ENCODE measurements around the gene NPRL2.

The NPRL2 gene

DNA sequence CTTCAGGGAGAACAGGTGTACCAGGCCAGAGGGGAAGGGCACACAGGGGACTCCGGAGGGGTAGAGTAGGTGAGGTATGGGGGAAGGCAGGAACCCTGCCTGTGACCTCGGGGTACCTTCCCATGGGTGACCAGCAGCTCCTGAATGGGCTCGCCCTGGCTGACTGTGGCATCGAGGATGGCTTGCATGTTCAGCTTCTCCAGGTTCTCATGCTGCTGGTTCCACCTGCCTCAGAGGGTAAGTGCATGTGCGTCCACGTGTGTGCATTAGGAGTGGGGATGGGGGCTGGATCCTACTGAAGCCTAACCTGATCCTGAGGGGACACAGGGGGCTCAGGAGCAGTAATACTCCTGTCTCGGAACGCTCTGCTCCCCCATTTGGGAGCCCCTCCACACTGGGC, 5.6 kb downstream of the NPRL2 start:
- Histone ChIP-seq H3K4me3 (ENCODE audit: low read length) (peak overlapping the region; percentile 56), H3K27ac (ENCODE audit: low read depth, low read length) (no peak overlapping the region), H3K4me1 (ENCODE audit: insufficient read depth, low read length) (0 out of 2 replicates have a peak, but pooled peaks cover 2% of the 10 kb centered on the region), H3K9ac (ENCODE audit: low read depth, low read length) (no peak overlapping the region), H3K27me3 (ENCODE audit: insufficient read depth, low read length) (peaks cover 53% of the 10 kb centered on the region), H3K36me3 (ENCODE audit: insufficient read depth, low read length) (peaks cover 7% of the 10 kb centered on the region), H3K9me3 (ENCODE audit: insufficient read depth, low read depth, low read length) (no peaks in the 10 kb centered on the region)
- 61% methylated on average over 8 of the region's 8 CpGs for WGBS

DNA sequence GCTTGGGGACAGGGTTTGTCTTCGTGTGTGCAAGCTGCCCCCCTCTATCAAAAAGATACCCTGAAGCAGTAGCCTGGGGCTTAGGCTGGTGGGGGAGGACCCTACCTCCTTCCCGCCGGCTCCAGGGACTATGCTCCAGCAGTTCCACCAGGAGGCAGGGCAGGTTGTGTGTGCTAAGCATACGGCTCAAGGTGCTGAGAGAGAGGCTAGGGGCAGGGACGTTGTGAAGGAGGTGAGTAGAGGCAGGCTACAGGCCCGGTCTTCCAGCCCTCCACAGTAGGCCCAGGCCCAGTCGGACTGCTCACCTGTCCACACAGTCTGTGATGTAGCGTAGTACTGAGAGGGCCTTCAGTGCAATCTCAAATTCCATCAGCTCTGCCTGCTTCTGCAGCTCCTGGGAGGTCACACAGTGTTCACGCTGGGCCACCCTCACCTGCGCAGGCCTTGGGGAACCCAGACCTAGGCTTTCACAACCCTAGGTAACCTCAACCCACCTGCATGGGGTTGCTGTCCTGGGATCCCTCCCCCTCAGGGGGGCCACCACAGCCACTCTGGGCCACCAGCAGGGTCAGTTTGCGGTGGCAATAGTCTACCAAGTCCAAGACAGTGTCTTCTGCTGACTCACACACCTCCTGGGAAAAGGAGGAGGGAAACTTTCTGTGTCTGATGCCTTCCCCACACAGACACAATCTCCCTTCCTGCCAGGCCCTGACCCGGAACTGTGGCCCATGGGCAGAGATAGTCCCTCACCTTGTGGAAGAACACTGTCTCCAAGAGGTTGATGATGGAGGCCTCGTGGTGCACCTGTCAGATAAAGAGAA, 7.6 kb downstream of the NPRL2 start:
- no peak overlapping the region for H3K4me3 ChIP-seq (ENCODE audit: low read length)
- no peak overlapping the region for H3K27ac ChIP-seq (ENCODE audit: low read depth, low read length)
- 0 out of 2 replicates have a peak, but pooled peaks cover 6% of the 10 kb centered on the region for H3K4me1 ChIP-seq (ENCODE audit: insufficient read depth, low read length)
- H3K9ac ChIP-seq (ENCODE audit: low read depth, low read length), result no peak overlapping the region
- no peaks in the 10 kb centered on the region for H3K9me3 ChIP-seq (ENCODE audit: insufficient read depth, low read depth, low read length)
- WGBS, result 67% methylated on average over 13 of the region's 13 CpGs
- no peaks in the 10 kb centered on the region for H3K36me3 ChIP-seq (ENCODE audit: insufficient read depth, low read length)
- H3K27me3 ChIP-seq (ENCODE audit: insufficient read depth, low read length), result peaks cover 72% of the 10 kb centered on the region

DNA sequence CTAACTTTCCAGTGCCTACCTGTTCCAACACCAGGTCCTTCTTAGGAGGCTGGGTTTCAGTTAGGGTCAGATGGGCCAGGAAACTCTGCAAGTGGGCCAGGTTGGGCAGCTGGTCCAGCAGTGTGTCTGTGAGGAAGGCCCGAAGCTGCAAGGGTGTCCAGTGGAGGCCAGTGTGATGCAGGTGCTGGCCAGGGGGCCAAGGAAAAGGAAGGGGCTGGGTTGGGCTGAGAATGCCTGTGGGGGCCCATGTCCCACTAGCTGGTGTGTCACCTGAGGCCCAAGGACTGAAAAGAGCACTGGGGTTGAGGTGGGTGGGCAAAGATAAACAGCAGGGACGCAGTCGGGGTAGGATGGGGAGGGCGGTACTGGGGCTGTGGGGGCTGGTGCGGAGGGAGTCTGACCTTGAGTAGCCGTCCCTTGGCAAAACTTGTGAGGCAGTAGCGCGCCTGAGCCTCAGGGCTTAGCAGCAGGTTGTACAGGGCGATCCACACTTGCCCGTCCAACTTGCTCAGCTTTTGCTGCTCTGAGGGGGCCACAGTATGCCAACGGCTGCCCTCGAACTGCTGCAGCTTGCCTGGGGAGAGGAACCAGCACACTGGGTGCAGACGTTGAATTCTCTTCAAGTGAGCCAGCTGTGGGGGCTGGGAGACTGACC, 8.5 kb downstream of the NPRL2 start:
- Histone ChIP-seq H3K27me3 (ENCODE audit: insufficient read depth, low read length) (peaks cover 73% of the 10 kb centered on the region), H3K4me1 (ENCODE audit: insufficient read depth, low read length) (0 out of 2 replicates have a peak, but pooled peaks cover 6% of the 10 kb centered on the region)

DNA sequence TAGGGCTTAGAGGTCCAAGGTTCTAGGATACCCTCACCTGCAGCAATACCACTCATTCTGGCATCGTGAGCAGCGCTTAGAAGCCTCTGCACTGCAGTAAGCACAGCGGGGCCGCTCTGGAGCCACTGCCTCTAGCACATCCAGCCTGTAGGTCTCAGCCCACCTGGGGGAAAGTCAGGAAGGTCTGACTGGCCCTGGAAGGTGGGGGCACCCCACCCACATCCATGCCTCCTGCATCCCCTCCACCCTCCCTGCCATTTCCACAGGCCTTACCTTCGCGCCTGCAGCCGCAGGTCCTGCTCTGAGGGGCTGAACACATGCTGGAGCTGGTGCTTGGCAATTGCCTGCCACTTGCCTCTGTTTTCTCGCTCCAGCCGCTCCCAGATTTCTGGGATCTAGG, 9.0 kb downstream of the NPRL2 start:
- no peaks in the 10 kb centered on the region for H3K36me3 ChIP-seq (ENCODE audit: insufficient read depth, low read length)
- H3K9me3 ChIP-seq (ENCODE audit: insufficient read depth, low read depth, low read length), result no peaks in the 10 kb centered on the region
- H3K9ac ChIP-seq (ENCODE audit: low read depth, low read length), result no peak overlapping the region
- H3K27me3 ChIP-seq (ENCODE audit: insufficient read depth, low read length), result peaks cover 72% of the 10 kb centered on the region
- no peak overlapping the region for H3K27ac ChIP-seq (ENCODE audit: low read depth, low read length)
- WGBS, result 90% methylated on average over 9 of the region's 9 CpGs
- 0 out of 2 replicates have a peak, but pooled peaks cover 6% of the 10 kb centered on the region for H3K4me1 ChIP-seq (ENCODE audit: insufficient read depth, low read length)
- H3K4me3 ChIP-seq (ENCODE audit: low read length), result no peak overlapping the region

More for the DNA sequence above, 8.5 kb downstream of the NPRL2 start:
- no peak overlapping the region for H3K9ac ChIP-seq (ENCODE audit: low read depth, low read length)
- no peak overlapping the region for H3K27ac ChIP-seq (ENCODE audit: low read depth, low read length)
- no peaks in the 10 kb centered on the region for H3K36me3 ChIP-seq (ENCODE audit: insufficient read depth, low read length)
- no peak overlapping the region for H3K4me3 ChIP-seq (ENCODE audit: low read length)
- 92% methylated on average over 13 of the region's 13 CpGs for WGBS
- no peaks in the 10 kb centered on the region for H3K9me3 ChIP-seq (ENCODE audit: insufficient read depth, low read depth, low read length)

DNA sequence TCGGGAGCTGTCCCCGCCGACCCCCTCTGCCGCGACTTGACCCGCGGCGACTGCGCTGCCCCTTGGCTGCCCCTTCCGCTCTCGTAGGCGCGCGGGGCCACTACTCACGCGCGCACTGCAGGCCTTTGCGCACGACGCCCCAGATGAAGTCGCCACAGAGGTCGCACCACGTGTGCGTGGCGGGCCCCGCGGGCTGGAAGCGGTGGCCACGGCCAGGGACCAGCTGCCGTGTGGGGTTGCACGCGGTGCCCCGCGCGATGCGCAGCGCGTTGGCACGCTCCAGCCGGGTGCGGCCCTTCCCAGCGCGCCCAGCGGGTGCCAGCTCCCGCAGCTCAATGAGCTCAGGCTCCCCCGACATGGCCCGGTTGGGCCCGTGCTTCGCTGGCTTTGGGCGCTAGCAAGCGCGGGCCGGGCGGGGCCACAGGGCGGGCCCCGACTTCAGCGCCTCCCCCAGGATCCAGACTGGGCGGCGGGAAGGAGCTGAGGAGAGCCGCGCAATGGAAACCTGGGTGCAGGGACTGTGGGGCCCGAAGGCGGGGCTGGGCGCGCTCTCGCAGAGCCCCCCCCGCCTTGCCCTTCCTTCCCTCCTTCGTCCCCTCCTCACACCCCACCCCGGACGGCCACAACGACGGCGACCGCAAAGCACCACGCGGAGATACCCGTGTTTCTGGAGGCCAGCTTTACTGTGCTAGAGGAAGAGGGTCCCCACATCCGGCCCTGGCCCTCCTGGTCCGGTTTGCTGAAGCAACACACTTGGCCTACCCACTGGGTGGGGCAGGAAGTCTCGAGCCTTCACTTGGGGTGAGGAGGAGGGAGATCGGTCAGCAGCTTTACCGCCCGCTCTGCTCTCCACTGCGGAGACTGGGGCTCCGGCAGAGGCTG, 9.9 kb downstream of the NPRL2 start, which contains the start of gene RASSF1:
RASSF1 (minus strand) TSS at position 389 of the 882 bp plus-strand sequence; CDS start at position 358, 31 bp downstream.
- Histone ChIP-seq H3K27ac (ENCODE audit: low read depth, low read length) (no peak within 1 kb of the TSS), H3K4me3 (ENCODE audit: low read length) (peak within 1 kb of the TSS; percentile 57), H3K9me3 (ENCODE audit: insufficient read depth, low read depth, low read length) (no peaks in the 10 kb centered on the region), H3K36me3 (ENCODE audit: insufficient read depth, low read length) (no peaks in the 10 kb centered on the region), H3K4me1 (ENCODE audit: insufficient read depth, low read length) (0 out of 2 replicates have a peak, but pooled peaks cover 12% of the 10 kb centered on the region), H3K27me3 (ENCODE audit: insufficient read depth, low read length) (peaks cover 64% of the 10 kb centered on the region), H3K9ac (ENCODE audit: low read depth, low read length) (peak within 1 kb of the TSS; percentile 39; the same call in 1 of the 2 replicates)
- 8% methylated on average over 85 of the region's 85 CpGs for WGBS

DNA sequence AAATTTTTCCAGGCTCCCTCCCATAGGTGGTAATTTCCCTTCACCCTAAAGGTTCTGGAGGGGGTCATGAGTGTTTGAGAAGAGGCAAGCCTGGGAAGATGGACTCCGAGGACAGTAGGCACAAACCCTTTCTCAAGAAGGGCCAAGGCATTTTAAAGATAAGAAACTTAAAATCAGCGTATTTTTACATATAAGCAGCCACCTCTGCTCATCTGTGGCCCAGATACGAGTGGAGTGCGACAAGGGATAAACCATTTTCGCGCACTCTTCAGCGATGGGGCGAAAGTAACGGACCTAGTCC, 10.5 kb downstream of the NPRL2 start:
- no peaks in the 10 kb centered on the region for H3K9me3 ChIP-seq (ENCODE audit: insufficient read depth, low read depth, low read length)
- H3K36me3 ChIP-seq (ENCODE audit: insufficient read depth, low read length), result no peaks in the 10 kb centered on the region
- no peak overlapping the region; the same call in 1 of the 2 replicates for H3K9ac ChIP-seq (ENCODE audit: low read depth, low read length)
- H3K4me1 ChIP-seq (ENCODE audit: insufficient read depth, low read length), result 0 out of 2 replicates have a peak, but pooled peaks cover 12% of the 10 kb centered on the region
- 26% methylated on average over 9 of the region's 9 CpGs for WGBS
- peaks cover 59% of the 10 kb centered on the region for H3K27me3 ChIP-seq (ENCODE audit: insufficient read depth, low read length)
- H3K4me3 ChIP-seq (ENCODE audit: low read length), result peak overlapping the region; percentile 57
- no peak overlapping the region for H3K27ac ChIP-seq (ENCODE audit: low read depth, low read length)

DNA sequence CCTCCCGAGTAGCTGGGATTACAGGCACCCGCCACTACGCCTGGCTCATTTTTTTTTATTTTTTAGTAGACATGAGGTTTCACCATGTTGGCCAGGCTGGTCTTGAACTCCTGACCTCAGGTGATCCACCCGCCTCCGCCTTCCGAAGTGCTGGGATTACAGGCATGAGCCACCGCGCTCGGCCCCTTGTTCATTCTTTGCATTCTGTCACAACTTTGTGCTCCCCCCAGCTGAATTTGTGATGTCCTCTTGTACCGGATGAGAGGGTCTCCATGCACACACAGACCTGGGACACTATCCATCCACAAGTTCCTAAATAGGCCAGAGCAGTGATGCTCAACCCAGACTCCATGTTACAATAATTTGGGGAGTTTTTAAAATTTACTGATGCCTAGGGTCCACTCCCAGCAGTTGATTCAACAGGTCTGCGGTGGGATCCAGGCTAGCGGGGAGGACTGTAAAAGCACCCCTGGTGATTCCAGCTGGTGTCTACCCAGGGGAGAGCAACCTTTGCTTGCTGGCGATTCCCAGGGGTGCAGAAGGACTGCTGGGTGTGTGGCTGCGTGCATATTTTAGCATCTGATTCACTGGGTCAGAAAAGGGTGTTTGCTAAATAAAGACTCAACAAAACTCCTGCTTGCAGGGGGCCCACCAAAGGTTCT, 11.0 kb downstream of the NPRL2 start:
- Histone ChIP-seq H3K4me3 (ENCODE audit: low read length) (peak overlapping the region; percentile 57), H3K9me3 (ENCODE audit: insufficient read depth, low read depth, low read length) (no peaks in the 10 kb centered on the region), H3K27ac (ENCODE audit: low read depth, low read length) (no peak overlapping the region), H3K4me1 (ENCODE audit: insufficient read depth, low read length) (0 out of 2 replicates have a peak, but pooled peaks cover 12% of the 10 kb centered on the region), H3K27me3 (ENCODE audit: insufficient read depth, low read length) (peaks cover 54% of the 10 kb centered on the region), H3K9ac (ENCODE audit: low read depth, low read length) (no peak overlapping the region), H3K36me3 (ENCODE audit: insufficient read depth, low read length) (no peaks in the 10 kb centered on the region)
- WGBS, result 88% methylated on average over 14 of the region's 14 CpGs

DNA sequence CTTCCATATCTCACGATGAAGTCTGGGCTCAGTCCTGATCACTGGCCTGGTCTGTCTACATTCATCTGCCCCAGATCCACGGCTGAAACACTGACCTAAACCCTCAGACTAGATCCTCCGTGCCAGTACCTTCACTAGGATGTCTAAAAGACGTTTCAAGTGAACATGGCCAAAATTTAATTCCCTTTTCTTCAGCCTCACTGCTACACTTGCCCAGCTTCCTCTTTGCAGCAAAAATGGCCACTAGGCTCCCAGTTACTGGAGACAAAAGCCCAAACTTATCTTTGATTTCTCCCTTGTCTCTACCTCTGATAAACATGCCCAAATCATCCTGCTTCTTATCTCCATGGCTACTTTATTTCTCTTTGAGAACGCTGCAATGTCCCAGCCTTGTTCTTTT, 11.6 kb downstream of the NPRL2 start:
- 91% methylated on average over 5 of the region's 5 CpGs for WGBS
- no peak overlapping the region for H3K4me3 ChIP-seq (ENCODE audit: low read length)
- H3K36me3 ChIP-seq (ENCODE audit: insufficient read depth, low read length), result 0 out of 2 replicates have a peak, but pooled peaks cover under 1% of the 10 kb centered on the region
- H3K27ac ChIP-seq (ENCODE audit: low read depth, low read length), result no peak overlapping the region
- no peaks in the 10 kb centered on the region for H3K9me3 ChIP-seq (ENCODE audit: insufficient read depth, low read depth, low read length)
- peaks cover 52% of the 10 kb centered on the region for H3K27me3 ChIP-seq (ENCODE audit: insufficient read depth, low read length)
- 0 out of 2 replicates have a peak, but pooled peaks cover 12% of the 10 kb centered on the region for H3K4me1 ChIP-seq (ENCODE audit: insufficient read depth, low read length)
- no peak overlapping the region for H3K9ac ChIP-seq (ENCODE audit: low read depth, low read length)

DNA sequence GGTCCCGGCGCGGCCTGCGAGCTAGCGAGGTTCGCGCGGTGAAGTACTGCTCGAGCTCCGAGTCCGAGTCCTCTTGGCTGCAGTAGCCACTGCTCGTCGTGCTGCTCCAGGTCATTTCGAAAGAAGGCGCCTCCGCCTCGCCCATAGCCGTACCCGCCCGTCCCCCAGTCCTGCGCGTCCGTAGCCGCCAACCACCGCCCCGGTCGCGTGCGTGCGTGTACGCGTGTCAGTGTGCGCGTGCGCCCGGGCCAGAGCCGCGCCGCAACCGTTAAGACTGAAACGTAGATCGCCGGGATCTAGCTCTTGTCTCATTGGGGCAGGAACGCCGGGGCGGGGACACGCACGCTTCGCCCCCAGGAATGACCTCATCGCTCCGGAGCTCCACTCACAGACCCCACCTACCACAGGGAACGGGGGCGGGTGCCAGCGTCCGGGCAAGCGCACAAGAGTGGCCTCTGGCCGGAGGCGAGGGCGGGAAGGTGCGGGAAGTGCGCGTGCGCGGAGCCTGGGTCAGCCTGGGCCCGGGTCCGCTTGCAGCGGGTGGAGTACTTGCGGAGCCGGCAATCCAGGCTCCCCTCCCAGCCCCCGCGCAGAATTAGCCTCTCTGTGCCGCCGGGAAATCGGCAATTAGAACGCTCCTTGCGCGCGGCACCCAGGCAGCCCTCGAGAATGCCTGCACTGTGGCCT, 13.3 kb downstream of the NPRL2 start:
- H3K27ac ChIP-seq (ENCODE audit: low read depth, low read length), result peak overlapping the region; percentile 91; the same call in 1 of the 2 replicates
- H3K4me3 ChIP-seq (ENCODE audit: low read length), result peak overlapping the region; percentile 85
- H3K36me3 ChIP-seq (ENCODE audit: insufficient read depth, low read length), result peaks cover 7% of the 10 kb centered on the region
- H3K9me3 ChIP-seq (ENCODE audit: insufficient read depth, low read depth, low read length), result no peaks in the 10 kb centered on the region
- H3K9ac ChIP-seq (ENCODE audit: low read depth, low read length), result peak overlapping the region; percentile 82
- H3K27me3 ChIP-seq (ENCODE audit: insufficient read depth, low read length), result peaks cover 43% of the 10 kb centered on the region
- under 1% methylated on average over 79 of the region's 79 CpGs for WGBS
- H3K4me1 ChIP-seq (ENCODE audit: insufficient read depth, low read length), result 0 out of 2 replicates have a peak, but pooled peaks cover 12% of the 10 kb centered on the region
